Neural crest cell (in vitro differentiated cells): Measurements from ENCODE around the gene DIDO1. TPM values are rescaled to one million over a fixed set of nuclear protein-coding genes. Genes with fewer than 3 reads are reported as not detected.

Experiments
- DNase-seq: peaks from one replicate; pipeline ENCODE4 v3.0.0; 2021; ENCODE audit warnings: low read depth, mixed read lengths, low spot score
- H3K27ac Mint-ChIP-seq: one replicate; pipeline ENCODE4 v1.8.0; 2021; ENCODE audit warnings: mild to moderate bottlenecking, mixed read lengths; ENCODE audit not compliant: unreplicated experiment
- H3K27me3 Mint-ChIP-seq: 2 replicates; pipeline ENCODE4 v1.8.0; 2021; ENCODE audit warnings: low read depth, mild to moderate bottlenecking, mixed read lengths
- H3K36me3 Mint-ChIP-seq: 2 replicates; pipeline ENCODE4 v1.8.0; 2021; ENCODE audit warnings: low read depth, mild to moderate bottlenecking, mixed read lengths
- H3K4me1 Mint-ChIP-seq: 2 replicates; pipeline ENCODE4 v1.8.0; 2021; ENCODE audit warnings: mixed read lengths
- H3K4me3 Mint-ChIP-seq: one replicate; pipeline ENCODE4 v1.8.0; 2021; ENCODE audit warnings: mild to moderate bottlenecking, mixed read lengths
- H3K9me3 Mint-ChIP-seq: 2 replicates; pipeline ENCODE4 v1.8.0; 2021; ENCODE audit warnings: mixed read lengths
- CTCF ChIP-seq: fragments of 200-600 bp; sonication (generic); conservative IDR thresholded peaks from 2 replicates; pipeline ENCODE4 v1.5.0; 2021; ENCODE audit warnings: antibody characterized with exemption, mild to moderate bottlenecking
- total RNA-seq: library from RNA; stranded (reverse); gene quantifications from 2 replicates; pipeline ENCODE4 v1.2.1, GENCODE V29; 2021

The DIDO1 gene
- total RNA-seq, 1 donor from 2014 or later = 72.0 TPM

DNA sequence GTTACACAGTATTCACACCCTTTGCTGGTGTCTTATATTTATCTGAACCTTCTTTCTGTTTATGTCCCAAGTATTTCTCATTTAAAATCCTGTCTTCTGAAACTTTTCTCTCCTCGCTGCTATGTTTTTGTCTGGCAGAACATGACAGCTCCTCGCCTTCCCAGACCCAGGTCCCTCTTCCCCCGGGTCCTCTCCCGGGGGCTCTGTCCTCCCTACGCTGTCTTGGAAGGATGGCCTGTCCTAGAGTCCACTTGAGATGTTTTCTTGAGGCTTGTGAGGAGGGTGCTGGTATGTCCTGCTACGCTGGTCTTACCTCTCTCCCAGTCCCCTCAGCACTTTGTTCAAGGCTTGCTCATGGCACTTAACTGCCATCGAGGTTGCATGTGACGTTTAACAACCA, 17.9 kb upstream of the DIDO1 start:
- H3K4me1 Mint-ChIP-seq = peaks cover 10% of the 10 kb centered on the region
- H3K9me3 Mint-ChIP-seq = no peaks in the 10 kb centered on the region
- peak overlapping the region; percentile 51 for H3K4me3 Mint-ChIP-seq
- no peaks in the 10 kb centered on the region for H3K27me3 Mint-ChIP-seq
- no peak for TF ChIP-seq CTCF
- peaks cover 26% of the 10 kb centered on the region for H3K36me3 Mint-ChIP-seq
- DNase-seq = no peak
- H3K27ac Mint-ChIP-seq = no peak overlapping the region

- no peak for TF ChIP-seq CTCF
- DNase-seq = no peak
- Mint-ChIP-seq H3K27me3 (no peaks in the 10 kb centered on the region), H3K27ac (no peak overlapping the region), H3K9me3 (no peaks in the 10 kb centered on the region), H3K4me1 (peaks cover 18% of the 10 kb centered on the region), H3K36me3 (peaks cover 19% of the 10 kb centered on the region), H3K4me3 (no peak overlapping the region)
Measured at GRCh38 chr20:62943396-62943795, 17.1 kb upstream of the DIDO1 start.

- H3K4me1 Mint-ChIP-seq = peaks cover 20% of the 10 kb centered on the region
- TF ChIP-seq CTCF = no peak
- no peak for DNase-seq
- H3K27me3 Mint-ChIP-seq = no peaks in the 10 kb centered on the region
- H3K36me3 Mint-ChIP-seq = peaks cover 12% of the 10 kb centered on the region
- H3K9me3 Mint-ChIP-seq = no peaks in the 10 kb centered on the region
- peak overlapping the region; percentile 49 for H3K4me3 Mint-ChIP-seq
- H3K27ac Mint-ChIP-seq = no peak overlapping the region
Measured at GRCh38 chr20:62942456-62942855, 16.2 kb upstream of the DIDO1 start.

DNA sequence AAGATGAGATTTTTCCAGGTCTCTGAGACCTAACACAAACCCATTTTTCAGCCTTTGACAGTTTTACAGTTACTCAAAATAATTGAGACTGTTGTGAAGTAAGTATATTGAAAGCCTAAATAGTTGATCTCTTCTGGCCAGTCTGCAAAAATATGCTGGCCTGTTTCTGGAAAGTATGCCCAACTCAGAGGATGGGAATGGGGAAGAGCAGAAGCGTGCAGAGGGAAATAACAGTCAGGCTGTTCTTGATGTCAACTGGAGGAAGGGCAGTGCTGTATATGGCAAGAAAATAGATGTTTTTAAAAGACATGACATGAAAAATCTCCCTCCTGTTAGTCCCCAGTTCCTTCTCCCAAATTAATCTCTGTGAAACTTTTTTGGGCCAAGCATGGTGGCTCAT, 15.5 kb upstream of the DIDO1 start:
- no peaks in the 10 kb centered on the region for H3K27me3 Mint-ChIP-seq
- no peak overlapping the region for H3K27ac Mint-ChIP-seq
- no peak for DNase-seq
- no peak overlapping the region for H3K4me3 Mint-ChIP-seq
- no peaks in the 10 kb centered on the region for H3K9me3 Mint-ChIP-seq
- TF ChIP-seq CTCF = no peak
- peaks cover 10% of the 10 kb centered on the region for H3K36me3 Mint-ChIP-seq
- peaks cover 25% of the 10 kb centered on the region for H3K4me1 Mint-ChIP-seq

DNA sequence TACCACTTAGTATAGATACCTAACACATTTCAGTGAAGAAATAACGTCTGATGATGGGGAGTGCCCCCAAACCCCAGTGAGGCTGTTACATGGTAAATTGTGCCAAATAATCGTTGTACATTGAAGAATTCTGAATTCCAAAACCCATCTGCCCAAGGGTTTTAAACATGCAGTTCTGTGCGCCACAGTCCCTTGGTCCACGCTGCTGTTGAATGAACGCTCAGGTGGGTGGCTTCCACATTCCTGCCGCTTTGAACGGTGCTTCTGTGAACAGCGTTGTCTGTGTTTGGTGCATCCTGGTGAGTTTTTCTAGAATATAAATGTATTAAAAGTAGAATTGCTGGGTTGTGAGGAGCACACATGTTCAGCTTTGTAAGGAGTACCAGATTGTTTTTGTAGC, 14.6 kb upstream of the DIDO1 start:
- no peak for DNase-seq
- Mint-ChIP-seq H3K4me3 (peak overlapping the region; percentile 68), H3K27me3 (no peaks in the 10 kb centered on the region), H3K4me1 (peaks cover 26% of the 10 kb centered on the region), H3K27ac (no peak overlapping the region), H3K9me3 (no peaks in the 10 kb centered on the region), H3K36me3 (peaks cover 10% of the 10 kb centered on the region)
- no peak for TF ChIP-seq CTCF
